Liver (tissue), 9 donors: ENCODE measurements around the gene UTP25. TPM values are rescaled to one million over a fixed set of nuclear protein-coding genes. Genes with fewer than 3 reads are reported as not detected.

Experiments used
- DNase-seq: peaks from one replicate; pipeline ENCODE4 v3.0.0-alpha.2; 2017; ENCODE audit warnings: low spot score
- H3K27ac ChIP-seq, 2 donors: one replicate each; pipeline ENCODE4 v1.7.0; 2013; ENCODE audit warnings: inconsistent platforms in 2 of 2, low read length in 2 of 2, control low read depth in 1 of 2, low read depth in 1 of 2, mild to moderate bottlenecking in 1 of 2
- H3K27me3 ChIP-seq, 4 donors: one replicate each; pipeline versions ENCODE4 v1.6.1 to v1.7.0; 2013; ENCODE audit warnings: low read length in 3 of 4, inconsistent platforms in 1 of 4, mild to moderate bottlenecking in 1 of 4, moderate library complexity in 1 of 4; ENCODE audit not compliant: control insufficient read depth in 4 of 4, insufficient read depth in 4 of 4
- H3K36me3 ChIP-seq, 4 donors: one replicate each; pipeline versions ENCODE4 v1.6.1 to v1.7.0; 2013; ENCODE audit warnings: low read length in 3 of 4, mild to moderate bottlenecking in 3 of 4, low read depth in 1 of 4, moderate library complexity in 1 of 4; ENCODE audit not compliant: control insufficient read depth in 4 of 4, insufficient read depth in 3 of 4
- H3K4me1 ChIP-seq, 4 donors: one replicate each; pipeline versions ENCODE4 v1.6.1 to v1.7.0; 2013; ENCODE audit warnings: low read length in 3 of 4, mild to moderate bottlenecking in 3 of 4, moderate library complexity in 1 of 4; ENCODE audit not compliant: control insufficient read depth in 4 of 4, insufficient read depth in 4 of 4
- H3K4me3 ChIP-seq, 3 donors: one replicate each; pipeline versions ENCODE4 v1.6.1 to v1.7.0; 2013; ENCODE audit warnings: low read length in 3 of 3, control low read depth in 1 of 3, low read depth in 1 of 3, mild to moderate bottlenecking in 1 of 3
- H3K9ac ChIP-seq, 2 donors: one replicate each; pipeline ENCODE4 v1.7.0; 2013; ENCODE audit warnings: low read length in 2 of 2, mild to moderate bottlenecking in 2 of 2, moderate library complexity in 2 of 2, control low read depth in 1 of 2, low read depth in 1 of 2
- H3K9me3 ChIP-seq, 4 donors: one replicate each; pipeline versions ENCODE4 v1.6.1 to v1.7.0; 2013; ENCODE audit warnings: low read length in 3 of 4; ENCODE audit not compliant: control insufficient read depth in 4 of 4
- EGR1 ChIP-seq, 2 donors: IDR thresholded peaks; 2 replicates each; pipeline ENCODE4 v1.6.1; 2016 to 2018; ENCODE audit warnings: antibody characterized with exemption in 2 of 2, low read depth in 2 of 2
- FOXA1 ChIP-seq: IDR thresholded peaks from 2 replicates; pipeline ENCODE4 v1.6.1; 2016; ENCODE audit warnings: antibody characterized with exemption
- FOXA2 ChIP-seq: IDR thresholded peaks from 2 replicates; pipeline ENCODE4 v1.6.1; 2016; ENCODE audit warnings: antibody characterized with exemption
- GABPA ChIP-seq, 2 donors: IDR thresholded peaks in 1 of 2; conservative IDR thresholded peaks in 1 of 2; 2 replicates each; pipeline ENCODE4 v1.6.1; 2016; ENCODE audit warnings: antibody characterized with exemption in 2 of 2, mild to moderate bottlenecking in 1 of 2, moderate library complexity in 1 of 2
- HNF4A ChIP-seq, 2 donors: conservative IDR thresholded peaks; 2 replicates each; pipeline ENCODE4 v1.6.1; 2016; ENCODE audit warnings: antibody characterized with exemption in 2 of 2, mild to moderate bottlenecking in 2 of 2
- HNF4G ChIP-seq: IDR thresholded peaks from 2 replicates; pipeline ENCODE4 v1.6.1; 2016; ENCODE audit warnings: antibody characterized with exemption
- JUND ChIP-seq, 2 donors: IDR thresholded peaks; 2 replicates each; pipeline ENCODE4 v1.6.1; 2016; ENCODE audit warnings: antibody characterized with exemption in 2 of 2
- NR2F2 ChIP-seq: IDR thresholded peaks from 2 replicates; pipeline ENCODE4 v1.6.1; 2016; ENCODE audit warnings: antibody characterized with exemption
- RAD21 ChIP-seq, 2 donors: IDR thresholded peaks; 2 replicates each; pipeline ENCODE4 v1.6.1; 2016; ENCODE audit warnings: antibody characterized with exemption in 2 of 2, mild to moderate bottlenecking in 2 of 2
- RXRA ChIP-seq, 2 donors: IDR thresholded peaks; 2 replicates each; pipeline ENCODE4 v1.6.1; 2017 to 2018; ENCODE audit warnings: antibody characterized with exemption in 2 of 2, mild to moderate bottlenecking in 1 of 2
- SP1 ChIP-seq: IDR thresholded peaks from 2 replicates; pipeline ENCODE4 v1.6.1; 2018; ENCODE audit warnings: antibody characterized with exemption, mild to moderate bottlenecking
- TAF1 ChIP-seq: conservative IDR thresholded peaks from 2 replicates; pipeline ENCODE4 v1.6.1; 2016; ENCODE audit warnings: antibody characterized with exemption, mild to moderate bottlenecking
- YY1 ChIP-seq: IDR thresholded peaks from 2 replicates; pipeline ENCODE4 v1.6.1; 2016; ENCODE audit warnings: antibody characterized with exemption, mild to moderate bottlenecking
- WGBS: extraction: QIAGEN DNeasy Blood & Tissue Kit; methylation state at CpG from one replicate; pipeline ENCODE4 v1.1.7; 2013; 5-methylcytosine and 5-hydroxymethylcytosine counted together
- polyA plus RNA-seq, 2 donors: library from polyadenylated mRNA; stranded (reverse) in 1 of 2; unstranded in 1 of 2; fragments of 200-250 nt in 1 of 2; fragments of >200 nt in 1 of 2; fragmentation: Nextera tagmentation in 1 of 2; extraction: Ambion mirVana in 1 of 2; gene quantifications; one replicate each; pipeline versions ENCODE4 v1.2.1 to v1.2.3, GENCODE V29; 2013 to 2015
- total RNA-seq, 2 donors: library from RNA; depleted of rRNA; stranded (reverse); fragments of >200 nt; gene quantifications; one replicate each; pipeline ENCODE4 v1.2.3, GENCODE V29; 2014
- TF ChIP-seq, protein P1 (sequence below): IDR thresholded peaks from 2 replicates; pipeline ENCODE4 v1.6.1; 2016; ENCODE audit warnings: antibody characterized with exemption
- TF ChIP-seq, protein P2 (sequence below): fragments of 150-350 bp; IDR thresholded peaks from 2 replicates; pipeline ENCODE4 v1.5.1; 2017; ENCODE audit warnings: improper control_type of control experiment, low read depth, low read length; ENCODE audit not compliant: missing input control
- TF ChIP-seq, protein P3 (sequence below): IDR thresholded peaks from 2 replicates; pipeline ENCODE4 v1.6.1; 2016; ENCODE audit warnings: antibody characterized with exemption, mild to moderate bottlenecking
- TF ChIP-seq, protein P4 (sequence below): IDR thresholded peaks from 2 replicates; pipeline ENCODE4 v1.6.1; 2016; ENCODE audit warnings: antibody characterized with exemption
- TF ChIP-seq, protein P5 (sequence below): IDR thresholded peaks from 2 replicates; pipeline ENCODE4 v1.6.1; 2016; ENCODE audit warnings: antibody characterized with exemption
- donor health status: healthy.
- donor health status: healthy.
- donor health status: healthy.
- donor health status: healthy.
- donor health status: healthy.

Gene UTP25
- total and polyA plus RNA-seq, 4 donors = 2.4 to 7.7 (median 3.0) TPM

DNA sequence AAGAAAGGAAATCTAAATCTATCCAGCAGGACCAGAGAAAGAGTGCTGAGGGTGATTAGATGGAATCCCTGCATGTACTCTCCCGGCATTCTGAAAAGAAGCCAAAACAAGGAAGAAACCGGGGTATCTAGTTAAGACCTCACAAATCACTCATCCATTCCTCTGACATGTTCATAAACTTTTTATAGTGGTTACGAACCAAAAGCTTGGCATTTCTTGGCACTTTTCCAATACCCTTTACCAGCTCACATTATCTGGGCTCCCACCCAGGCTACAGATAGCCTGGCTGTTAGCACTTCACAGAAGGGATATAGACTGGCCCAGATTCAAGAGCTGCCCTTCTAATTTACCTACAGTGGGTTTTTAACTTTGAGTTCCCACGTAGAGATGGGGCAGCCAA lies 41.6 kb upstream of the UTP25 start:
- no peak for DNase-seq
- TF ChIP-seq, protein P1, sequence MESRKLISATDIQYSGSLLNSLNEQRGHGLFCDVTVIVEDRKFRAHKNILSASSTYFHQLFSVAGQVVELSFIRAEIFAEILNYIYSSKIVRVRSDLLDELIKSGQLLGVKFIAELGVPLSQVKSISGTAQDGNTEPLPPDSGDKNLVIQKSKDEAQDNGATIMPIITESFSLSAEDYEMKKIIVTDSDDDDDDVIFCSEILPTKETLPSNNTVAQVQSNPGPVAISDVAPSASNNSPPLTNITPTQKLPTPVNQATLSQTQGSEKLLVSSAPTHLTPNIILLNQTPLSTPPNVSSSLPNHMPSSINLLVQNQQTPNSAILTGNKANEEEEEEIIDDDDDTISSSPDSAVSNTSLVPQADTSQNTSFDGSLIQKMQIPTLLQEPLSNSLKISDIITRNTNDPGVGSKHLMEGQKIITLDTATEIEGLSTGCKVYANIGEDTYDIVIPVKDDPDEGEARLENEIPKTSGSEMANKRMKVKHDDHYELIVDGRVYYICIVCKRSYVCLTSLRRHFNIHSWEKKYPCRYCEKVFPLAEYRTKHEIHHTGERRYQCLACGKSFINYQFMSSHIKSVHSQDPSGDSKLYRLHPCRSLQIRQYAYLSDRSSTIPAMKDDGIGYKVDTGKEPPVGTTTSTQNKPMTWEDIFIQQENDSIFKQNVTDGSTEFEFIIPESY = no peak
- no peak for TF ChIP-seq HNF4G
- no peak for TF ChIP-seq NR2F2
- TF ChIP-seq, protein P2, sequence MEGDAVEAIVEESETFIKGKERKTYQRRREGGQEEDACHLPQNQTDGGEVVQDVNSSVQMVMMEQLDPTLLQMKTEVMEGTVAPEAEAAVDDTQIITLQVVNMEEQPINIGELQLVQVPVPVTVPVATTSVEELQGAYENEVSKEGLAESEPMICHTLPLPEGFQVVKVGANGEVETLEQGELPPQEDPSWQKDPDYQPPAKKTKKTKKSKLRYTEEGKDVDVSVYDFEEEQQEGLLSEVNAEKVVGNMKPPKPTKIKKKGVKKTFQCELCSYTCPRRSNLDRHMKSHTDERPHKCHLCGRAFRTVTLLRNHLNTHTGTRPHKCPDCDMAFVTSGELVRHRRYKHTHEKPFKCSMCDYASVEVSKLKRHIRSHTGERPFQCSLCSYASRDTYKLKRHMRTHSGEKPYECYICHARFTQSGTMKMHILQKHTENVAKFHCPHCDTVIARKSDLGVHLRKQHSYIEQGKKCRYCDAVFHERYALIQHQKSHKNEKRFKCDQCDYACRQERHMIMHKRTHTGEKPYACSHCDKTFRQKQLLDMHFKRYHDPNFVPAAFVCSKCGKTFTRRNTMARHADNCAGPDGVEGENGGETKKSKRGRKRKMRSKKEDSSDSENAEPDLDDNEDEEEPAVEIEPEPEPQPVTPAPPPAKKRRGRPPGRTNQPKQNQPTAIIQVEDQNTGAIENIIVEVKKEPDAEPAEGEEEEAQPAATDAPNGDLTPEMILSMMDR = no peak
- TF ChIP-seq EGR1 (IDR thresholded peaks at IDR 0.05; ENCODE audit: low read depth in 2 of 2) = no peak
- no peak for TF ChIP-seq RAD21 (IDR thresholded peaks at IDR 0.05)
- no peak for TF ChIP-seq FOXA1
- TF ChIP-seq GABPA (IDR thresholded peaks at IDR 0.05 in 1 of 2, conservative IDR thresholded peaks at IDR 0.05 in 1 of 2) = no peak
- no peak for TF ChIP-seq JUND (IDR thresholded peaks at IDR 0.05)
- no peak for TF ChIP-seq SP1
- TF ChIP-seq, protein P3, sequence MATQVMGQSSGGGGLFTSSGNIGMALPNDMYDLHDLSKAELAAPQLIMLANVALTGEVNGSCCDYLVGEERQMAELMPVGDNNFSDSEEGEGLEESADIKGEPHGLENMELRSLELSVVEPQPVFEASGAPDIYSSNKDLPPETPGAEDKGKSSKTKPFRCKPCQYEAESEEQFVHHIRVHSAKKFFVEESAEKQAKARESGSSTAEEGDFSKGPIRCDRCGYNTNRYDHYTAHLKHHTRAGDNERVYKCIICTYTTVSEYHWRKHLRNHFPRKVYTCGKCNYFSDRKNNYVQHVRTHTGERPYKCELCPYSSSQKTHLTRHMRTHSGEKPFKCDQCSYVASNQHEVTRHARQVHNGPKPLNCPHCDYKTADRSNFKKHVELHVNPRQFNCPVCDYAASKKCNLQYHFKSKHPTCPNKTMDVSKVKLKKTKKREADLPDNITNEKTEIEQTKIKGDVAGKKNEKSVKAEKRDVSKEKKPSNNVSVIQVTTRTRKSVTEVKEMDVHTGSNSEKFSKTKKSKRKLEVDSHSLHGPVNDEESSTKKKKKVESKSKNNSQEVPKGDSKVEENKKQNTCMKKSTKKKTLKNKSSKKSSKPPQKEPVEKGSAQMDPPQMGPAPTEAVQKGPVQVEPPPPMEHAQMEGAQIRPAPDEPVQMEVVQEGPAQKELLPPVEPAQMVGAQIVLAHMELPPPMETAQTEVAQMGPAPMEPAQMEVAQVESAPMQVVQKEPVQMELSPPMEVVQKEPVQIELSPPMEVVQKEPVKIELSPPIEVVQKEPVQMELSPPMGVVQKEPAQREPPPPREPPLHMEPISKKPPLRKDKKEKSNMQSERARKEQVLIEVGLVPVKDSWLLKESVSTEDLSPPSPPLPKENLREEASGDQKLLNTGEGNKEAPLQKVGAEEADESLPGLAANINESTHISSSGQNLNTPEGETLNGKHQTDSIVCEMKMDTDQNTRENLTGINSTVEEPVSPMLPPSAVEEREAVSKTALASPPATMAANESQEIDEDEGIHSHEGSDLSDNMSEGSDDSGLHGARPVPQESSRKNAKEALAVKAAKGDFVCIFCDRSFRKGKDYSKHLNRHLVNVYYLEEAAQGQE = no peak
- TF ChIP-seq FOXA2 = no peak
- TF ChIP-seq, protein P4, sequence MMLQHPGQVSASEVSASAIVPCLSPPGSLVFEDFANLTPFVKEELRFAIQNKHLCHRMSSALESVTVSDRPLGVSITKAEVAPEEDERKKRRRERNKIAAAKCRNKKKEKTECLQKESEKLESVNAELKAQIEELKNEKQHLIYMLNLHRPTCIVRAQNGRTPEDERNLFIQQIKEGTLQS = no peak
- no peak for TF ChIP-seq TAF1
- TF ChIP-seq RXRA (IDR thresholded peaks at IDR 0.05) = no peak
- TF ChIP-seq YY1 = no peak
- TF ChIP-seq HNF4A (conservative IDR thresholded peaks at IDR 0.05) = no peak
- TF ChIP-seq, protein P5, sequence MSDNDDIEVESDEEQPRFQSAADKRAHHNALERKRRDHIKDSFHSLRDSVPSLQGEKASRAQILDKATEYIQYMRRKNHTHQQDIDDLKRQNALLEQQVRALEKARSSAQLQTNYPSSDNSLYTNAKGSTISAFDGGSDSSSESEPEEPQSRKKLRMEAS = no peak
- peak overlapping the region in 1 of 2 donors; percentile 70 for H3K27ac ChIP-seq
- H3K9ac ChIP-seq = no peak overlapping the region
- WGBS = 65% methylated on average over 4 of the region's 4 CpGs
- no peaks in the 10 kb centered on the region for H3K27me3 ChIP-seq
- H3K9me3 ChIP-seq = no peaks in the 10 kb centered on the region
- peaks cover 0 to 18% (median 5%) of the 10 kb centered on the region in 4 donors for H3K36me3 ChIP-seq
- H3K4me1 ChIP-seq = peaks cover 10 to 69% (median 46%) of the 10 kb centered on the region in 4 donors
- no peak overlapping the region for H3K4me3 ChIP-seq
